Fibroblast of pulmonary artery (primary cell): ENCODE results near the gene ABCC5.
"Not testable (repeated sequence)": the region's sequence is repeated elsewhere in the genome, so short reads cannot be mapped to it uniquely, and the experiment has no call there.

Experiments
- DNase-seq: peaks from one replicate; pipeline ENCODE4 v3.0.0-alpha.2; 2010; ENCODE audit warnings: low read depth
- H3K4me3 ChIP-seq: replicated peaks from 2 replicates; pipeline ENCODE4 v1.5.1; 2011; ENCODE audit warnings: low read depth, mild to moderate bottlenecking, control low read depth, low read length, moderate library complexity
- CTCF ChIP-seq: IDR thresholded peaks from 2 replicates; pipeline ENCODE4 v1.5.1; 2011; ENCODE audit warnings: mild to moderate bottlenecking, control low read depth, low read length, inconsistent platforms; ENCODE audit errors: missing control alignments

Gene ABCC5

GRCh38 chr3:184050217-184050847 is 32.6 kb upstream of the ABCC5 start:
- no peak for DNase-seq
- no peak overlapping the region for H3K4me3 ChIP-seq
- TF ChIP-seq CTCF, result no peak

GRCh38 chr3:184045995-184046394 is 28.3 kb upstream of the ABCC5 start:
- no peak for TF ChIP-seq CTCF
- H3K4me3 ChIP-seq, result no peak overlapping the region
- no peak for DNase-seq

- no peak for TF ChIP-seq CTCF
Measured at GRCh38 chr3:184042617-184043016, 24.9 kb upstream of the ABCC5 start.

GRCh38 chr3:184040010-184040409 is 22.3 kb upstream of the ABCC5 start:
- TF ChIP-seq CTCF, result peak; percentile 56
- DNase-seq, result peak; percentile 54
- H3K4me3 ChIP-seq, result no peak overlapping the region

More at GRCh38 chr3:184042617-184043016, 24.9 kb upstream of the ABCC5 start:
- no peak for DNase-seq
- H3K4me3 ChIP-seq, result no peak overlapping the region

GRCh38 chr3:184039414-184039813 is 21.7 kb upstream of the ABCC5 start:
- peak; percentile 14 for DNase-seq
- H3K4me3 ChIP-seq, result no peak overlapping the region
- no peak for TF ChIP-seq CTCF

GRCh38 chr3:184038307-184038706 is 20.6 kb upstream of the ABCC5 start:
- not testable (repeated sequence) for H3K4me3 ChIP-seq

GRCh38 chr3:184037816-184038215 is 20.1 kb upstream of the ABCC5 start:
- no peak overlapping the region for H3K4me3 ChIP-seq
- DNase-seq, result no peak
- no peak for TF ChIP-seq CTCF

More at GRCh38 chr3:184038307-184038706, 20.6 kb upstream of the ABCC5 start:
- not testable (repeated sequence) for DNase-seq
